Naive thymus-derived CD8-positive, alpha-beta T cell (primary cell): ENCODE results near the gene PPID. TPM values are rescaled to one million over a fixed set of nuclear protein-coding genes. Genes with fewer than 3 reads are reported as not detected.
"Not testable (repeated sequence)": the region's sequence is repeated elsewhere in the genome, so short reads cannot be mapped to it uniquely, and the experiment has no call there.

ENCODE experiments used
- ATAC-seq, 2 donors: fragments of 150-1000 bp; cut with Tn5 transposase in 1 of 2; sonication (Bioruptor Pico), chemical (Tn5 transposase) in 1 of 2; 1 replicate in 1 of 2; 2 replicates in 1 of 2; pipeline ENCODE4 v1.10.0; 2021; ENCODE audit warnings: mild to moderate bottlenecking in 2 of 2, moderate library complexity in 2 of 2
- POLR2A ChIA-PET: fragments of 350-600 bp; sonication (Branson Sonifier 250); formaldehyde crosslinking; loops from one replicate; lab custom pipeline; 2021; ENCODE audit warnings: antibody characterized with exemption; lab: Charles Lee
- DNase-seq, 10 donors: peaks; one replicate each; pipeline versions ENCODE4 v3.0.0 to v3.0.0-alpha.2; 2020 to 2022
- H3K27ac Mint-ChIP-seq, 10 donors: one replicate each; pipeline ENCODE4 v1.8.0; 2020 to 2022; ENCODE audit warnings: mild to moderate bottlenecking in 10 of 10, mixed read lengths in 10 of 10, moderate library complexity in 4 of 10, inconsistent platforms in 1 of 10
- H3K27me3 Mint-ChIP-seq, 5 donors: one replicate each; pipeline ENCODE4 v1.8.0; 2021 to 2022; ENCODE audit warnings: mixed read lengths in 5 of 5
- H3K36me3 Mint-ChIP-seq, 3 donors: one replicate each; pipeline ENCODE4 v1.8.0; 2020 to 2022; ENCODE audit warnings: mixed read lengths in 3 of 3, mild to moderate bottlenecking in 2 of 3, inconsistent platforms in 1 of 3
- H3K4me1 Mint-ChIP-seq, 4 donors: one replicate each; pipeline ENCODE4 v1.8.0; 2021 to 2022; ENCODE audit warnings: mixed read lengths in 4 of 4
- H3K4me3 Mint-ChIP-seq, 10 donors: one replicate each; pipeline ENCODE4 v1.8.0; 2020 to 2022; ENCODE audit warnings: mild to moderate bottlenecking in 10 of 10, mixed read lengths in 10 of 10, moderate library complexity in 6 of 10, inconsistent platforms in 1 of 10
- H3K9me3 Mint-ChIP-seq, 9 donors: one replicate each; pipeline ENCODE4 v1.8.0; 2020 to 2022; ENCODE audit warnings: mixed read lengths in 9 of 9, mild to moderate bottlenecking in 3 of 9, inconsistent platforms in 1 of 9, moderate library complexity in 1 of 9
- polyA plus RNA-seq, 3 donors: library from polyadenylated mRNA; unstranded; fragments of 300-500 nt; fragmentation: Illumina TruSeq; gene quantifications; one replicate each; pipeline ENCODE4 v1.2.3, GENCODE V29; 2021
- total RNA-seq, 8 experiments: library from RNA in 2 of 8; stranded (reverse) in 2 of 8; gene quantifications; one replicate each; pipeline ENCODE4 v1.2.3 and lab custom pipeline; 2021 to 2026

Gene PPID
- total and polyA plus RNA-seq, 5 experiments from 2014 or later = 24.9 to 54.2 (median 46.5) TPM

GRCh38 chr4:158758703-158759102, 35.5 kb upstream of the PPID start:
- ATAC-seq (no peak), DNase-seq (no peak)
- no peak overlapping the region for H3K4me3 Mint-ChIP-seq
- H3K27me3 Mint-ChIP-seq = peaks cover 3 to 33% (median 15%) of the 10 kb centered on the region in 5 donors
- H3K9me3 Mint-ChIP-seq = peaks cover 0 to 14% (median 2%) of the 10 kb centered on the region in 9 donors
- POLR2A ChIA-PET = no interaction called here
- no peaks in the 10 kb centered on the region for H3K4me1 Mint-ChIP-seq
- H3K36me3 Mint-ChIP-seq = peaks cover 0 to 10% (median 9%) of the 10 kb centered on the region in 3 donors
- no peak overlapping the region for H3K27ac Mint-ChIP-seq

DNA sequence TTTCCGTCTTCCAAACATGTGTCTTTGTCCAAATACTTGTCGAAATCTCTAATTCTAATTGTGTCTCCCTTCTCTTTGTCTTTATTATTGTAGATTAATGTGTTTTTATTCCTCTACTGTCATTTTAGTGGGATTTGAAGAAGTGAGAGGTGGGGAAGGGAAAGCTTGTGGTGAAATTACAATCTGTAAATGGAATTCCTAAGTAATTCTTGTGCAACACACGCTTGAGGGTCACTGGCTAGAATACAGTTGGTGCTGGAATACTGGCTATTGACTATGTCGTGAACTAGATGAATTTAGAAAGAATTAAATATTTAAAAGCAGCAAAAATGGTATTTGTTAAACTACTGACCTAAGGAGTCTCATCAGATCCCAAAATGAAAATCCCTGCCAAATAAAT, 34.9 kb upstream of the PPID start:
- no peak for ATAC-seq
- Mint-ChIP-seq H3K27me3 (peaks cover 3 to 32% (median 15%) of the 10 kb centered on the region in 5 donors), H3K36me3 (peaks cover 0 to 10% (median 9%) of the 10 kb centered on the region in 3 donors), H3K4me3 (no peak overlapping the region), H3K27ac (no peak overlapping the region), H3K9me3 (peaks cover 0 to 14% (median 2%) of the 10 kb centered on the region in 9 donors), H3K4me1 (no peaks in the 10 kb centered on the region)
- no peak for DNase-seq
- POLR2A ChIA-PET = no interaction called here

DNA sequence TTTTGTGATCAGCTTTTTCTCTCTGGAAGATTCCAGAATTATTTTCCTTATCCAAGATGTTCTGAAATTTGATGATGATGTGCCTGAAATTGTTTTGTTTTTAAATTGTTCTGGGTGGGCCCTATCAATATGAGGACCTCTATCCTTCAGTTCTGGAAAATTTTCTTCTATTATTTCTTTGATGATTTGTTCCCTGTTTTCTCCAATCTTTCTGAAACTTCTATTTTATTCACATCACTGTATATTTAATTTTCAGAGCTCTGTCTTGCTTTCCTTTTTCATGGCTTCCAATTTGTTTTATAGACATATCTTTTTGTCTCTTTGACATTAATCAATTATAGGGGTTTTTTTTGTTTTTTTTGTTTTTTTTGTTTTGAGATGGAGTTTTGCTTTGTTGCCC, 33.4 kb upstream of the PPID start:
- ATAC-seq = no peak
- peaks cover 0 to 10% (median 9%) of the 10 kb centered on the region in 3 donors for H3K36me3 Mint-ChIP-seq
- H3K27ac Mint-ChIP-seq = no peak overlapping the region
- no peak overlapping the region for H3K4me3 Mint-ChIP-seq
- DNase-seq = no peak
- H3K9me3 Mint-ChIP-seq = peaks cover 0 to 14% (median 2%) of the 10 kb centered on the region in 9 donors
- no peaks in the 10 kb centered on the region for H3K4me1 Mint-ChIP-seq
- POLR2A ChIA-PET = no interaction called here
- peaks cover 3 to 28% (median 11%) of the 10 kb centered on the region in 5 donors for H3K27me3 Mint-ChIP-seq

DNA sequence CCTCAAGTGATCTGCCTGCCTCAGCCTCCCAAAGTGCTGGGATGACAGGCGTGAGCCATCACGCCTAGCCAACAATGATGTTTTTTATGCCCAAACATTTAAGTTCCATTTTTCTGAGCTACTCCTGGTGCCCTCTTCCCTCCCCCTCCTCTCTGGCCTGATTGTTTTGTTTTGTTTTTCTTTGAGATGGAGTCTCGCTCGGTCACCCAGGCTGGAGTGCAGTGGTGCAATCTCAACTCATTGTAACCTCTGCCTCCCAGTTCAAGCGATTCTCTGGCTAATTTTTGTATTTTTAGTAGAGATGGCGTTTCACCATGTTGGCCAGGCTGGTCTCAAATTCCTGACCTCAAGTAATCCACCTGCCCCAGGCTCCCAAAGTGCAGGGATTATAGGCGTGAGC, 32.6 kb upstream of the PPID start:
- H3K27ac Mint-ChIP-seq, POLR2A ChIA-PET: not testable (repeated sequence)
- H3K27me3 Mint-ChIP-seq = peaks cover 3 to 20% (median 11%) of the 10 kb centered on the region in 5 donors

DNA sequence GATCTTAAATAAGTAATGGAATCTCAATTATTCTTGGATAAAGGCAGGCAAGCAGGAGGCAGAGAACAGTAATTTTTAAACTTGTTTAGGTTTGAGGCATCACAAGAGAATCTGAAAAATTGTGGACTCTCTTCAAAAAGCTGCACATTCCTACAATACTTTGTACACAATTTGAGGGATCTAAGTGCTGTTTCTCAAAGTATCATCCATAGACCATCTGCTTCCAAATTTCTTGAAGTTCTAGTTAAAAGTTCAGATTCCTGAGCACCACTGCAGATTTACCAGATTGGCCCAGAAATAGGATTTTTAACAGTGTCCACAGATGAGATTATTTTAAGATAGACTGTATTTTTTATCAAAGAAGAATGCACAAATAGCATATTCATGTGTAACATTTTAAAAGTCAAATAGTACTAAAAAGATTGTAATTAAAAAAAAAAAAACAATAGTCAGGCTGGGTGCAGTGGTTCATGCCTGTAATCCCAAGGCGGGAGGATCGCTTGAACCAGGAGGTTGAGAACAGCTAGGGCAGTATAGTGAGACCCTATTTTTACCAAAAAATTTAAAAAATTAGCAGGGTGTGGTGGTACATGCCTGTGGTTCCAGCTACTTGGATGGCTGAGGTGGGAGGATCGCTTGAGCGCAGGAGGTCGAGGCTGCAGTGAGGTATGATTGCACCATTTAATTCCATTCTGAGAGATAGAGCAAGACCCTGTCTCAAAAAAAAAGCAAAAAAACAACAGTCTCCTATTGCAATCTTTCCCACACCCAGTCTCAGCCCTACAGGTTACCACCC, 31.4 kb upstream of the PPID start:
- Mint-ChIP-seq H3K27ac (no peak overlapping the region), H3K4me1 (no peaks in the 10 kb centered on the region), H3K27me3 (peaks cover 3 to 19% (median 11%) of the 10 kb centered on the region in 5 donors), H3K4me3 (no peak overlapping the region), H3K9me3 (peaks cover 0 to 14% (median 2%) of the 10 kb centered on the region in 9 donors), H3K36me3 (peaks cover 0 to 10% (median 9%) of the 10 kb centered on the region in 3 donors)
- POLR2A ChIA-PET = no interaction called here
- ATAC-seq (no peak), DNase-seq (no peak)

More for the DNA sequence above, 32.6 kb upstream of the PPID start:
- H3K4me3 Mint-ChIP-seq, DNase-seq, H3K36me3 Mint-ChIP-seq, H3K4me1 Mint-ChIP-seq, ATAC-seq: not testable (repeated sequence)
- peaks cover 0 to 14% (median 2%) of the 10 kb centered on the region in 9 donors for H3K9me3 Mint-ChIP-seq

DNA sequence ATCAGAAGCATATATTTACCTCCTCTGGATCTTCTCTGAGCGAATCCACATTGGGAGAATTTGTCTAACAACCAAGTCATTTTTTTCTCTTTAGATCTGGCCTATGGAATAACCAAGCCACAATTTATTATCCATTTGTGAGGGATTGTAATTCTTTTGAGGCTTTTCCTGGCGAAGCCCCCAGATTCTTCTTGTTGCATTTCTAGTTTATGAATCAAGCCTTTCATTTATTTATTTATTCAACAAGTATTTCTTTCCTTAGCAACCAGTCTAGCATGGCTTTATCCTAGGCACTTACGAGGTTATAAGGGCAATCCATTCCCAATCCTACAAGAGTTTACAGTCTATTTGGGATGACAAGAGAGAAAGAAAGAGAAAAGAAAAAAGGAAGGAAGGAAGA, 27.2 kb upstream of the PPID start:
- H3K4me1 Mint-ChIP-seq = no peaks in the 10 kb centered on the region

GRCh38 chr4:158746537-158746936, 23.3 kb upstream of the PPID start:
- H3K4me1 Mint-ChIP-seq, H3K9me3 Mint-ChIP-seq, ATAC-seq, H3K36me3 Mint-ChIP-seq, DNase-seq, POLR2A ChIA-PET, H3K27me3 Mint-ChIP-seq, H3K27ac Mint-ChIP-seq, H3K4me3 Mint-ChIP-seq: not testable (repeated sequence)

More for the DNA sequence above, 27.2 kb upstream of the PPID start:
- no peak overlapping the region for H3K4me3 Mint-ChIP-seq
- H3K27me3 Mint-ChIP-seq = no peaks in the 10 kb centered on the region
- POLR2A ChIA-PET = no interaction called here
- DNase-seq = no peak
- H3K27ac Mint-ChIP-seq = no peak overlapping the region
- no peaks in the 10 kb centered on the region for H3K36me3 Mint-ChIP-seq
- peaks cover 0 to 3% (median 0%) of the 10 kb centered on the region in 9 donors for H3K9me3 Mint-ChIP-seq
- no peak for ATAC-seq

GRCh38 chr4:158741326-158742021, 18.3 kb upstream of the PPID start:
- ATAC-seq (no peak), DNase-seq (no peak)
- POLR2A ChIA-PET = interaction anchor here (0.5 kb wide), 1 partner anchor 63 kb away, joined by 4 read pairs; no protein-coding TSS in a partner anchor
- Mint-ChIP-seq H3K27me3 (peaks cover 0 to 9% (median 5%) of the 10 kb centered on the region in 5 donors), H3K36me3 (no peaks in the 10 kb centered on the region), H3K4me3 (no peak overlapping the region), H3K27ac (no peak overlapping the region), H3K4me1 (no peaks in the 10 kb centered on the region), H3K9me3 (peaks cover 0 to 2% (median 0%) of the 10 kb centered on the region in 9 donors)

DNA sequence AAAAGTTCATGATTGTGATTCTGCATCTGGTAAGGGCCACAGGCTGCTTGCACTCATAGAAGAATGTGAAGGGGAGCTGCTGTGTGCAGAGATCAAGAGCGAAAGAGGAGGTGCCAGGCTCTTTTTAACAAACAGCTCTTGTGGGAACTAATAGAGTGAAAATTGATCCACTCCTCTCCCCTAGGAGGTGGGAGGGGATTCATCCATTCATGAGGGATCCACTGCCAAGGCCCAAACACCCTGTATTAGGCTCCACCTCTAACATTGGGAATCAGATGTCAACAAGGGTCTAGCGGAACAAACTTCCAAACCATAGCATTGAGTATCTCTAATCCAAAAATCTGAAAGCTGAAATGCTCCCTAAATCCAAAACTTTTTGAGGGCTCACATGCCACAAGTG, 16.4 kb upstream of the PPID start:
- Mint-ChIP-seq H3K27ac (no peak overlapping the region), H3K36me3 (no peaks in the 10 kb centered on the region), H3K4me3 (no peak overlapping the region), H3K27me3 (peaks cover 0 to 10% (median 7%) of the 10 kb centered on the region in 5 donors), H3K4me1 (no peaks in the 10 kb centered on the region), H3K9me3 (peaks cover 0 to under 1% (median 0%) of the 10 kb centered on the region in 9 donors)
- ATAC-seq = no peak
- POLR2A ChIA-PET = no interaction called here
- no peak for DNase-seq

DNA sequence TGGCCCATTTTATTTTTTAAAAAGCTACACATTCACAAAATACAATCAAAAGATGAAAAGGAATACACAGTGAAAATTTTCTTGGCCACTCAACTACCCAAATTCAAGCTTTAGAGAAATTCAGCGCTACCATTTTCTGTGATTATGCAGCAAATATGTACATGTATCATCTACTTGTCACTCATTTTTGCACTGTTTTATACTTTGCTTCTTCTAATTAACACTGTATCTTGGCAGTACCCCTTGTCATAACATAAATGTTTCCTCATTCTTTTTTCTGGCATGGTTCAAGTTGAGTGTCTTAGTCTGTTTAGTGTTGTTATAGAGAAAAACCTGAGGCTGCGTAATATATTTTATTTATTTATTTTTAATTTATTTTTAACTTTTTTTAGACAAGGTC, 15.7 kb upstream of the PPID start:
- no peaks in the 10 kb centered on the region for H3K4me1 Mint-ChIP-seq
- DNase-seq (no peak), ATAC-seq (no peak)
- no peaks in the 10 kb centered on the region for H3K9me3 Mint-ChIP-seq
- H3K36me3 Mint-ChIP-seq = no peaks in the 10 kb centered on the region
- peaks cover 0 to 10% (median 7%) of the 10 kb centered on the region in 5 donors for H3K27me3 Mint-ChIP-seq
- H3K4me3 Mint-ChIP-seq = no peak overlapping the region
- no peak overlapping the region for H3K27ac Mint-ChIP-seq
- POLR2A ChIA-PET = no interaction called here

- H3K27me3 Mint-ChIP-seq = peaks cover 17 to 39% (median 30%) of the 10 kb centered on the region in 5 donors
- no peak overlapping the region for H3K4me3 Mint-ChIP-seq
- DNase-seq (peak in 9 of 10 donors; percentile 23 to 73 (median 50)), ATAC-seq (peak; percentile 88 to 89)
- H3K36me3 Mint-ChIP-seq = no peaks in the 10 kb centered on the region
- peak overlapping the region in 1 of 10 donors; percentile 27 for H3K27ac Mint-ChIP-seq
- POLR2A ChIA-PET = no interaction called here
- H3K9me3 Mint-ChIP-seq = no peaks in the 10 kb centered on the region
- H3K4me1 Mint-ChIP-seq = peaks cover 0 to 6% (median 2%) of the 10 kb centered on the region in 4 donors
Observed at GRCh38 chr4:158729716-158730559, 6.7 kb upstream of the PPID start.

- Mint-ChIP-seq H3K27ac (no peak overlapping the region), H3K4me1 (peaks cover 6 to 13% (median 8%) of the 10 kb centered on the region in 4 donors), H3K27me3 (peaks cover 17 to 39% (median 30%) of the 10 kb centered on the region in 5 donors), H3K4me3 (no peak overlapping the region), H3K36me3 (no peaks in the 10 kb centered on the region), H3K9me3 (no peaks in the 10 kb centered on the region)
- ATAC-seq = no peak
- POLR2A ChIA-PET = no interaction called here
- no peak for DNase-seq
Observed at GRCh38 chr4:158728236-158728635, 5.0 kb upstream of the PPID start.
